Sigmoid colon (tissue), 4 donors: Measurements from ENCODE around the gene SESTD1.

Experiments used
- POLR2A ChIP-seq, 2 donors: fragments of 450-650 bp; IDR thresholded peaks; one replicate each; pipeline ENCODE4 v1.6.1; 2016; ENCODE audit warnings: antibody characterized with exemption in 2 of 2, mild to moderate bottlenecking in 2 of 2, moderate library complexity in 2 of 2
- POLR2AphosphoS5 ChIP-seq, 4 donors: sonication (generic); formaldehyde crosslinking; IDR thresholded peaks; one replicate each; pipeline ENCODE4 v1.6.1; 2017; ENCODE audit warnings: antibody characterized with exemption in 4 of 4
- TF ChIP-seq, protein P1 (sequence below), 4 experiments: fragments of 450-650 bp in 3 of 4; fragments of 200-600 bp in 1 of 4; IDR thresholded peaks; one replicate each; pipeline ENCODE4 v1.5.1; 2016 to 2019; ENCODE audit warnings: antibody characterized with exemption in 4 of 4, mild to moderate bottlenecking in 3 of 4, moderate library complexity in 2 of 4

DNA sequence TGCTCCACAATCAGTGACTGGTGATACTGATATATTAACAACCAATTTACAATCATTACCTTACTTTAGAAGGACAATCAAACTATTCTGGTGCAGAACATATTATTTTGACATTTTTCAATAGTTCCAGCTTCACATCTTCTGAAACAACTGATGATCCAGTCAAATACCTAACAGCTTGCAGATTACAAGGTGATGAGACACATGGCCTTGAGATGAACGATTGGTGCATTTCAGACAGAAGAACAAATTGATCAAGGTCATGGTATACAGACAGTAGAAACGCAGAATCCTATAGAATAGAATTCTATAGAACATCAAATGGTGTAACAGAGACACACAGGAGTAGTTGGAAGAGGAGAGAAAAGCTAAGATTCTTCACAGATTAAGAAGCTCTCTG is 24.8 kb downstream of the SESTD1 start:
- TF ChIP-seq, protein P1, sequence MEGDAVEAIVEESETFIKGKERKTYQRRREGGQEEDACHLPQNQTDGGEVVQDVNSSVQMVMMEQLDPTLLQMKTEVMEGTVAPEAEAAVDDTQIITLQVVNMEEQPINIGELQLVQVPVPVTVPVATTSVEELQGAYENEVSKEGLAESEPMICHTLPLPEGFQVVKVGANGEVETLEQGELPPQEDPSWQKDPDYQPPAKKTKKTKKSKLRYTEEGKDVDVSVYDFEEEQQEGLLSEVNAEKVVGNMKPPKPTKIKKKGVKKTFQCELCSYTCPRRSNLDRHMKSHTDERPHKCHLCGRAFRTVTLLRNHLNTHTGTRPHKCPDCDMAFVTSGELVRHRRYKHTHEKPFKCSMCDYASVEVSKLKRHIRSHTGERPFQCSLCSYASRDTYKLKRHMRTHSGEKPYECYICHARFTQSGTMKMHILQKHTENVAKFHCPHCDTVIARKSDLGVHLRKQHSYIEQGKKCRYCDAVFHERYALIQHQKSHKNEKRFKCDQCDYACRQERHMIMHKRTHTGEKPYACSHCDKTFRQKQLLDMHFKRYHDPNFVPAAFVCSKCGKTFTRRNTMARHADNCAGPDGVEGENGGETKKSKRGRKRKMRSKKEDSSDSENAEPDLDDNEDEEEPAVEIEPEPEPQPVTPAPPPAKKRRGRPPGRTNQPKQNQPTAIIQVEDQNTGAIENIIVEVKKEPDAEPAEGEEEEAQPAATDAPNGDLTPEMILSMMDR (IDR thresholded peaks at IDR 0.05) = no peak
- no peak for TF ChIP-seq POLR2AphosphoS5 (IDR thresholded peaks at IDR 0.05)
- TF ChIP-seq POLR2A (IDR thresholded peaks at IDR 0.05) = no peak
